IPS-18c (cell line): Measurements from ENCODE around the gene CSMD2.

Experiments used
- H3K4me3 ChIP-seq: 2 replicates; pipeline ENCODE4 v1.7.0; 2013; ENCODE audit warnings: low read depth, mild to moderate bottlenecking, low read length, moderate library complexity; ENCODE audit not compliant: insufficient read depth
- H3K9me3 ChIP-seq: one replicate; pipeline ENCODE4 v1.6.1; 2013; ENCODE audit warnings: mild to moderate bottlenecking, low read length, moderate library complexity; ENCODE audit not compliant: control insufficient read depth, insufficient read depth

Gene CSMD2

GRCh38 chr1:34078383-34078782 lies 86.6 kb downstream of the CSMD2 start:
- H3K4me3 ChIP-seq = no peak overlapping the region
- H3K9me3 ChIP-seq = no peaks in the 10 kb centered on the region

- no peak overlapping the region for H3K4me3 ChIP-seq
- no peaks in the 10 kb centered on the region for H3K9me3 ChIP-seq
Observed at GRCh38 chr1:34075576-34075975, 89.5 kb downstream of the CSMD2 start.

DNA sequence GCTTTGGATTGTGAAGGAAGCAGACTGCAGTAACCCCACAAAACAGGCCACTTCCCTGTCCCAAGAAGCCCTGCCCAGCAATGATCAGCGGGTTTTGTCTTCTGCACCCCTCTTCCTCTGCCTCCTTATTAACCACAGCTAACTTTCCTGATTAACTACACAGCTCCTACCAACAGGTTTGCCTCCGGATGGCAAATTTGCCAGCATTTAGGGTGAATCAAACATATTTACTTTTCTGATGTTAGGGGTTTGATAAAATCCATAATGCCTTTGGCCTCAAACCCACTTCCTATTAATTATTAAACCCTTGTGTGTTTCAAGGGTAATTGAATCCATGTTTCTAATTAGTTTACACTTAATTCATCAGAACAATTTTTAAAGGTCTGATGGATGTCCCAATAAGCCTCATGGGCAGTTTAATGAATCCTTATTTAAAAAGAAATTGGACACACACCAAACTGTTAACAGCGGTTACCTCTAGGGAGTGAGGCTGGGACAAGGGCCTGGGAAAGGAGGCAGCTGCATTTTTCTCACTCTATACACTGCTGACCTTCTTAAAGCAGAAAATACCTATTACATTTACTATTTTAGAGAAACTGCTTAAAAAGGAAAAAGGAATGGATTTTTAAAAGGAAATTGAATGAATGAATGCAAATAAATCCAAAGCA lies 91.9 kb downstream of the CSMD2 start:
- Histone ChIP-seq H3K4me3 (no peak overlapping the region), H3K9me3 (no peaks in the 10 kb centered on the region)

GRCh38 chr1:34070201-34070836 lies 94.7 kb downstream of the CSMD2 start:
- H3K4me3 ChIP-seq = no peak overlapping the region
- no peaks in the 10 kb centered on the region for H3K9me3 ChIP-seq

DNA sequence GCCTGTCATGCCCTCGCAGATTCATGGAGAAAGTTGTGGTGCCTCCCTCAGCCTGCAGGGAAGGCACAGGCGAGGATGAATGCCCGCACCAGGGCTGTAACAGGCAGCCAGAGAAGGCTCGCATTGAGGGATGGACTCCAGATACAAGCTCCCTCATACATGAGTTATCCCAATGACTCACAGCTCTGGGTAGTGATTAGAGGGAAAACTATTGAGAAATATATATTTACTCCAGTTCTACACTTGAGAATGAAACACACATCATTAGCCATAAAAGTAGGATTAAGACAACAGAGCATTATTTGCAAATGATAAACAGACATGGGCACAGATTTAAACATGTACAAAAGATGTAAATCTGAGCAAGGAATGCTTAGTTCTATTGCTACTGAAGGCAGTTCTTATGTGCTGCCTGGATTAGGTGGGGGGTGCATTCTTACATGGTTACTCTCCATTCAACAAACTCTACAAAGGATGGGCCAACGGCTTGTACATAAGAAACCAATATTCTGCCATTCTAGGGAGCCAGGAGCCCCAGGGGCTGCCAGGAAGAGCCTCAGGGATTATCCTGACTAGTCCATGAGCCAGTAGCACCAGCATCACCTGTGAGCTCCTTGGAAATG lies 97.9 kb downstream of the CSMD2 start:
- Histone ChIP-seq H3K4me3 (no peak overlapping the region), H3K9me3 (peaks cover 3% of the 10 kb centered on the region)

DNA sequence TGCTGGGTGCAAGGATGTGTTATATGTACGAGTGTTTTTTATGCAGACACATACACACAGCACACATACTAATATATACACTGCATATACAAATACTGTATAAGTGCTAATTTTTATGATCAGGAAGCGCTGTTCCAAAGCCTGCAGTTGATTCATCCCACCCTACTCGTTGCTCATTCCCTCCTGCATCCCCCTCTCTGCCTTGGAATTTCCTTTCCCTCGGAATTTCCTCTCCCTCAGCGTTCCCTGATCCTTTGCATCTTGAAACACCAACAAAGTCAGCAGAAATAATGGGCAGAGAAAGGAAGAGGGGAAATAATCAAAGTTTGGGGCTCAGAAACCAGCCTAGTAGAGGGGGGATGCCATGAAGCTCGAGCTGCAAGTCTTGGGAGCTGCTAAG lies 98.9 kb downstream of the CSMD2 start:
- Histone ChIP-seq H3K9me3 (peaks cover 3% of the 10 kb centered on the region), H3K4me3 (no peak overlapping the region)

- H3K9me3 ChIP-seq = peaks cover 3% of the 10 kb centered on the region
- no peak overlapping the region for H3K4me3 ChIP-seq
Observed at GRCh38 chr1:34065498-34065897, 99.5 kb downstream of the CSMD2 start.

DNA sequence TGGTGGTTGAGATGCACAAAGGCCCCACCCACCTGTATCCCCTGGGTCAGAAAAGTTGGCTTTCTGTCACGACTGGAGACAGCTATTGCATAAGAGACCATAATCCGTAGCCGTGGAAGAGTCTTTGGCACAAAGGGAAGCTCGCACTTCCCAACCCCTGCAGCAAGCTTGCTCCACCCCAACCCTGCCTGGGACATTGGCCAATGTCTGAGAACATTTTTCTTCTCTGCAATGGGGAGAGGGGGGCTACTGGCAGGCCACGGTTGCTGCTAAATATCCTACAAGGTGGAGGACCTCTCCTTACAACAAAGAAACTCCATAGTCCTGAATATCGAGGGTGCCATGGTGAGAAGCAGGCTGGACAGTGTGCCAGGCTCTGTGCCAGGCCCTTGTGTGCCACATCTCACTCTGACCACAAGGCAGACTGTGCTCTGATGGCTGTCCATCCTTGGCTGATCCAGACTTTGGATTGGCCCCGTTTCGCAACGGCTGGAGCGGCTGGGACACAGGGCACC lies 104.1 kb downstream of the CSMD2 start:
- no peak overlapping the region for H3K4me3 ChIP-seq
- peaks cover 3% of the 10 kb centered on the region for H3K9me3 ChIP-seq

- Histone ChIP-seq H3K4me3 (no peak overlapping the region), H3K9me3 (peaks cover 3% of the 10 kb centered on the region)
Observed at GRCh38 chr1:34060187-34060730, 104.8 kb downstream of the CSMD2 start.

- no peak overlapping the region for H3K4me3 ChIP-seq
- H3K9me3 ChIP-seq = no peaks in the 10 kb centered on the region
Observed at GRCh38 chr1:34057347-34058130, 107.5 kb downstream of the CSMD2 start.

GRCh38 chr1:34055818-34056217 lies 109.2 kb downstream of the CSMD2 start:
- Histone ChIP-seq H3K9me3 (no peaks in the 10 kb centered on the region), H3K4me3 (no peak overlapping the region)

DNA sequence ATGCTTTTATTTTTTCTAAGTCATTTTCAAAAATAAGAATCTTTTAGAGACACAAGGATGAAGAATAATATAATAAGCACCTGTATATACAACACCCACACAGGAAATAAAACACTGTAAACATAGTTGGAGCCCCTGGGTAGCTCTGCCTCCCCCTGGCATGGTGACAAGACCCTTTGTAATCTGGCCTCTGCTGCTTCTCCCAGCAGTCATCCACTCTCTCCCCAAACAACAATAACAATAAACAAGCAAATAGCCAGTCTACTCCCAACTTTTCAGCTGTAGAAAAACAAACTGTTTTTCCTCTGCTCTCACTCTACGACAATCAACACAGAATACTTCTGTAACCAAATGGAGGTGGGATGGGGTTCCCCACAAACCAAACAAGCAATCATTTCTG lies 110.1 kb downstream of the CSMD2 start:
- Histone ChIP-seq H3K4me3 (no peak overlapping the region), H3K9me3 (peaks cover 5% of the 10 kb centered on the region)

DNA sequence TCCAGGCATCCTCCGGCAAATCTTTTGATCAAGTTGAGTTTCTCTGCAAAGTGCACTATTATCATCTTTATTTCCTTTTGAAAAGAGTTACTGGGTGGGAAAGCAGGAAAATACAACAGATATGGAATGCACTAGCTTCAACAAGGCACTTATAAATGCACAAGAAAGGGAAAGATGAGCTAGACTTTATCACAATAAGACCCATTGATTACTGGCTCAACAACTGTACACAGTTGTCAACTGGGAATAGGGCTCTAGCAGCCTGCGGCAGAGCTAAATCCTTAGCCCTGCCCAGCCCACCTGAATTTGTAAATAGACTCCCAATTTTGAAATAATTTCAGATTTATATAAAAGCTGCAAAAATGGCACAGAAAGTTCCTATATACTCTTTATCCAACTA lies 111.4 kb downstream of the CSMD2 start:
- peaks cover 6% of the 10 kb centered on the region for H3K9me3 ChIP-seq

DNA sequence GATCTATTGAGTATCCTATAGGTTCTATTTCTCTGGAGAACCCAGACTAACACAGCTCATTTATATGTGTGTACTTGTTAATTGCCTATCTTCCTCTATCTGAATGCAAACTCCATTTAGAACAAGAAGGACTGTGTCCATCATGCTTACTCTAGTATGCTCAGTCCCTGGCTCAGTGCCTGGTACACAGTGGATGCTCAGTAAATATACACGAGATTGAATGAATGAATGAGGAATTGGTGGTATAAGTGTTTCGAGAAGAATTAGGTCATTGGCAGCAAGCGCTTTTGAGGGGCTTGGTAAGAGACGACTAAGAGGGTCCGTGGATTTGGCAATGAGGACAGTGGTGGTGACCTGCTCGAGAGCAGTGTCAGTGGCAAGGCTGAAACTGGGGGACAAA lies 112.5 kb downstream of the CSMD2 start:
- Histone ChIP-seq H3K4me3 (no peak overlapping the region), H3K9me3 (peaks cover 6% of the 10 kb centered on the region)

More for the DNA sequence above, 111.4 kb downstream of the CSMD2 start:
- H3K4me3 ChIP-seq = no peak overlapping the region

DNA sequence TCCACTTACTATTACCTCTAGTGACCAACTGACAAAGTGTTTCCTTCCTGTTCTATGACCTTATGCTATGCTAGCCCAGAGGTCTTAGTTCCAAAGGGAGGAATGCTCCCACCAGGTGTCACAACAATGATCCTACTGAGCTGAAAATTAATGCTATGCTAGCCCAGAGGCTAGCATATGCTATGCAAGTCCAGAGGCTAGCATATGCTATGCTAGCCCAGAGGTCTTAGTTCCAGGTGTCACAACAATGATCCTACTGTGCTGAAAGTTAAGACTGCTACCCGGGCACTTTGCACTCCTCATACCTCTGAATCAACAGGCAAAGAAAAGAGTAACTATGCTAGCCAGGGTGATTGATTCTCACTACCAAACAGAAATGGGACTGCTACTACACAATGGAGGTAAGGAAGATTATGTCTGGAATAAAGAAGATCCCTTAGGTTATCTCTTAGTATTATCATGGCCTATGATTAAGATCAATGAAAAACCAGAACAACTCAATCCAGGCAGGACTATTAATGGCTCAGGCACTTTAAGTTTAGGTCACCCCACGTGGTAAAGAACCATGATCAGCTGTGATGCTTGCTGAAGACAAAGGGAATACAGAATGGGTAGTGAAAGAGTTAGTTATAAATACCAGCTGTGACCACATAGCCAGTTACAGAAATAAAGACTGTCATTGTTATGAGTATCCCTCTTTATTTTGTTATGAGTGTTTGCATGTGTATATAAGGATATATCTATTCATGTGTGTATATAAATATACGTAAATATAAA lies 114.1 kb downstream of the CSMD2 start:
- Histone ChIP-seq H3K9me3 (peaks cover 6% of the 10 kb centered on the region), H3K4me3 (no peak overlapping the region)

DNA sequence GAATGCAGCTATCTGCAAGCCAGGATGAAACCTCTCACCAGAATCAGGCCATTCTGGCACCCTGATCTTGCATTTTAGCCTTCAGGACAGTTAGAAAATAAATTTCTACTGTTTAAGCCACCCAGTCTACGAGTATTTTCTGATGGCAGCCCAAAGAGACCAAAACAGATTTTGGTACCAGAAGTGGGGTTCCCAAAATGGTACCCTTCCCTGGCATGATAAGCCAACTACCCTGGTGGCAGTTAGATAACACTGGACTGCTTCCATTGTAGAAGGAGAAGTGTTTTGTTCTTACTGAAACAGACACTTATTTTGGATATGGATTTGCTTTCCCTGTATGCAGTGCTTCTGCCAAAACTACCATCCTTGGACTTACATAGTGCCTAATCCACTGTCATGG lies 115.0 kb downstream of the CSMD2 start:
- Histone ChIP-seq H3K9me3 (peaks cover 6% of the 10 kb centered on the region), H3K4me3 (no peak overlapping the region)

GRCh38 chr1:34049477-34049876 lies 115.6 kb downstream of the CSMD2 start:
- Histone ChIP-seq H3K9me3 (peaks cover 6% of the 10 kb centered on the region), H3K4me3 (no peak overlapping the region)
